MM.1S (cell line): ENCODE data around the gene ASPDH.

ENCODE experiments used
- DNase-seq: peaks from one replicate; pipeline ENCODE4 v3.0.0-alpha.2; 2015
- H2AFZ ChIP-seq: fragments of 300-600 bp; sonication (generic); 2 replicates; pipeline ENCODE4 v1.6.0; 2016; ENCODE audit warnings: antibody characterized with exemption, low read length
- H3F3A ChIP-seq: fragments of 300-600 bp; sonication (generic); 2 replicates; pipeline ENCODE4 v1.6.1; 2016; ENCODE audit warnings: mild to moderate bottlenecking, antibody characterized with exemption, low read length, moderate library complexity, mixed read lengths; ENCODE audit not compliant: insufficient read depth
- H3K27ac ChIP-seq: fragments of 300-600 bp; sonication (generic); 2 replicates; pipeline ENCODE4 v1.5.1; 2016; ENCODE audit warnings: mild to moderate bottlenecking, low read length
- H3K27me3 ChIP-seq: fragments of 300-600 bp; sonication (generic); replicated peaks from 2 replicates; pipeline ENCODE4 v1.6.0; 2016; ENCODE audit warnings: low read length; ENCODE audit not compliant: insufficient read depth
- H3K36me3 ChIP-seq: fragments of 300-600 bp; sonication (generic); replicated peaks from 2 replicates; pipeline ENCODE4 v1.6.1; 2016; ENCODE audit warnings: mild to moderate bottlenecking, low read length, mixed read lengths; ENCODE audit not compliant: insufficient read depth
- H3K4me1 ChIP-seq: fragments of 300-600 bp; sonication (generic); 2 replicates; pipeline ENCODE4 v1.6.1; 2016; ENCODE audit warnings: low read length, mixed read lengths
- H3K4me2 ChIP-seq: fragments of 300-600 bp; sonication (generic); 2 replicates; pipeline ENCODE4 v1.6.0; 2016; ENCODE audit warnings: low read depth, low read length
- H3K4me3 ChIP-seq: fragments of 300-600 bp; sonication (generic); 2 replicates; pipeline ENCODE4 v1.5.1; 2016; ENCODE audit warnings: low read length, mixed read lengths
- H3K79me2 ChIP-seq: fragments of 300-600 bp; sonication (generic); 2 replicates; pipeline ENCODE4 v1.6.1; 2016; ENCODE audit warnings: mixed run types, low read length, mixed read lengths
- H3K9ac ChIP-seq: fragments of 300-600 bp; sonication (generic); 2 replicates; pipeline ENCODE4 v1.6.1; 2016; ENCODE audit warnings: low read length, mixed read lengths
- H3K9me2 ChIP-seq: fragments of 300-600 bp; sonication (generic); replicated peaks from 2 replicates; pipeline ENCODE4 v1.6.1; 2016; ENCODE audit warnings: mild to moderate bottlenecking, low read length, mixed read lengths; ENCODE audit not compliant: insufficient read depth
- H3K9me3 ChIP-seq: fragments of 300-600 bp; sonication (generic); replicated peaks from 2 replicates; pipeline ENCODE4 v1.6.1; 2016; ENCODE audit warnings: mild to moderate bottlenecking, low read length, mixed read lengths; ENCODE audit not compliant: insufficient read depth
- H4K20me1 ChIP-seq: fragments of 300-600 bp; sonication (generic); 2 replicates; pipeline ENCODE4 v1.6.1; 2016; ENCODE audit warnings: mild to moderate bottlenecking, low read length, moderate library complexity, mixed read lengths; ENCODE audit not compliant: insufficient read depth
- EZH2 ChIP-seq: fragments of 300-600 bp; sonication (generic); optimal IDR thresholded peaks from 2 replicates; pipeline ENCODE3; 2017; ENCODE audit warnings: low read depth, mild to moderate bottlenecking, antibody characterized with exemption, low read length, mixed read lengths
- EZH2phosphoT487 ChIP-seq: fragments of 300-600 bp; sonication (generic); IDR thresholded peaks from 2 replicates; pipeline ENCODE4 v1.6.1; 2018; ENCODE audit warnings: antibody characterized with exemption, low read length
- TF ChIP-seq, protein P1 (sequence below): fragments of 300-600 bp; sonication (generic); IDR thresholded peaks from 2 replicates; pipeline ENCODE4 v1.5.1; 2016; ENCODE audit warnings: antibody characterized with exemption, low read length, mixed read lengths

ASPDH gene

DNA sequence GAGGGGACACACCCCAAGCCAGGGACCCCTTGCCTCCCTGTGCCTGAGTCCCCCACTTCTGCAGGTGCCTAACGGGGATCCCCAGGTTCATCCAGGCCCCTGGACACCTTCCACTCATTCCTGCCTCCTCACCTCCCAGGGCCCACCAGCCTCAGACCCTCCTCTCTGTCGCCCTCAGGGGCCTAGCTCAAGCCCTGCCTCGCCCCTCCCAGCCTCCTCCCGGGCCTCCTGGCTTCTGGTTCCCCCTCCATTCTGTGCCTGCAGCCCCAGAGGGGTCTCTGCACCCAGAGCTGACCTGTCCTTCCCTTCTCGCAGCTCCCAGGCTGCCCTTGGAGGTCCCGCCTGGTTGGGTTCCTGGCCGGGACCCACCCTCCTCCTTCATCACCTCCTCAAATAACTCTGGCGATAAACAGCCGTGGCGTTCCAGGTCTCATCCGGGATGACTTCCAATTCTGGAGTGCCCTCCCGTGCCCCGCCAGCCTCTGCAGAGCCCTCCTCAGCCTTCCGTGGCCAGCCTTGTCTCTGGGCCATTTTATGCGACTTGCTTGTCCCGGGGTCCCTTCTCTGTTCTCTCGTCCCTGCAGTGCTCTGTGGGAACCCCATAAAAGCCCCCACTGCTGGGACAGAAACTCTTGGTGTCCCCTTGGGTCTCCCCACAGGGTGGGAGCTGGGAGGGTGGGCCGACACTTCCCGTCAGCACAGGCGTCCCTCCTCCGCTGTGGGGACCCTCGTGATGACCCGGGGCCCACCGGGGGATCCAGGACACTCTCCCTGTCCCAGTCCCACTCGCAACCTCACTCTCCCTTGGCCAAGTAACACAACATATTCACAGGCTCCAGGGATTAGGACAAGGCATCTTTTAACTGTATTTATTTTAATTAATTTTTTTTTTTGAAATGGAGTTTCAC lies 11.9 kb downstream of the ASPDH start:
- Histone ChIP-seq H2AFZ (no peak overlapping the region), H3K9me2 (no peaks in the 10 kb centered on the region), H4K20me1 (no peaks in the 10 kb centered on the region), H3K4me3 (no peak overlapping the region), H3K27me3 (no peaks in the 10 kb centered on the region), H3F3A (no peaks in the 10 kb centered on the region), H3K4me2 (no peak overlapping the region), H3K9me3 (no peaks in the 10 kb centered on the region), H3K79me2 (no peaks in the 10 kb centered on the region), H3K4me1 (no peaks in the 10 kb centered on the region), H3K9ac (no peak overlapping the region), H3K36me3 (no peaks in the 10 kb centered on the region), H3K27ac (no peak overlapping the region)
- TF ChIP-seq EZH2phosphoT487, result no peak
- no peak for TF ChIP-seq EZH2
- TF ChIP-seq, protein P1, sequence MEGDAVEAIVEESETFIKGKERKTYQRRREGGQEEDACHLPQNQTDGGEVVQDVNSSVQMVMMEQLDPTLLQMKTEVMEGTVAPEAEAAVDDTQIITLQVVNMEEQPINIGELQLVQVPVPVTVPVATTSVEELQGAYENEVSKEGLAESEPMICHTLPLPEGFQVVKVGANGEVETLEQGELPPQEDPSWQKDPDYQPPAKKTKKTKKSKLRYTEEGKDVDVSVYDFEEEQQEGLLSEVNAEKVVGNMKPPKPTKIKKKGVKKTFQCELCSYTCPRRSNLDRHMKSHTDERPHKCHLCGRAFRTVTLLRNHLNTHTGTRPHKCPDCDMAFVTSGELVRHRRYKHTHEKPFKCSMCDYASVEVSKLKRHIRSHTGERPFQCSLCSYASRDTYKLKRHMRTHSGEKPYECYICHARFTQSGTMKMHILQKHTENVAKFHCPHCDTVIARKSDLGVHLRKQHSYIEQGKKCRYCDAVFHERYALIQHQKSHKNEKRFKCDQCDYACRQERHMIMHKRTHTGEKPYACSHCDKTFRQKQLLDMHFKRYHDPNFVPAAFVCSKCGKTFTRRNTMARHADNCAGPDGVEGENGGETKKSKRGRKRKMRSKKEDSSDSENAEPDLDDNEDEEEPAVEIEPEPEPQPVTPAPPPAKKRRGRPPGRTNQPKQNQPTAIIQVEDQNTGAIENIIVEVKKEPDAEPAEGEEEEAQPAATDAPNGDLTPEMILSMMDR, result no peak
- DNase-seq, result no peak

DNA sequence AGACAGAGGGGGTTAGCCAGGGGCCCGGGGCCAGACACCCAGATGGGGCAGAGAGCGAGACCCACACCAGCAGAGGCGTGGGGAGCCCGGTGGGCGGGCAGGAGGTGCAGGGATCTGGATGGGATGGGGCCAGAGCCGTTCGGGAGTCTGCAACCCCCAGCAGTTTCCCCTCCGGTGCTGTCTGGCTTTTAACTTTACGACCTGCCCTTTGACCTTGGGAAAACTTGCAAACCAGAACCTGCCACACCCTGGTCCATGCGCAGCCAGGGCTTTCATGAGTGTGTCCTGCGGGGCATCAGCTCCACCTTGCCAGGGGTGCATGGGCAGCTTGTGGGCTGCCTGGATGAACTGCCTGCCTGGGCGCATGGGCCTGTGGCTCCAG lies 12.5 kb downstream of the ASPDH start:
- Histone ChIP-seq H3K27ac (no peak overlapping the region), H3K36me3 (no peaks in the 10 kb centered on the region), H3K4me1 (no peaks in the 10 kb centered on the region), H3K27me3 (no peaks in the 10 kb centered on the region), H3K4me3 (no peak overlapping the region), H4K20me1 (no peaks in the 10 kb centered on the region), H3K9me2 (no peaks in the 10 kb centered on the region), H2AFZ (no peak overlapping the region), H3K9me3 (no peaks in the 10 kb centered on the region), H3K79me2 (no peaks in the 10 kb centered on the region), H3K9ac (no peak overlapping the region), H3K4me2 (no peak overlapping the region), H3F3A (no peaks in the 10 kb centered on the region)
- no peak for DNase-seq
- TF ChIP-seq EZH2 (no peak), EZH2phosphoT487 (no peak)
- TF ChIP-seq, protein P1, result no peak

DNA sequence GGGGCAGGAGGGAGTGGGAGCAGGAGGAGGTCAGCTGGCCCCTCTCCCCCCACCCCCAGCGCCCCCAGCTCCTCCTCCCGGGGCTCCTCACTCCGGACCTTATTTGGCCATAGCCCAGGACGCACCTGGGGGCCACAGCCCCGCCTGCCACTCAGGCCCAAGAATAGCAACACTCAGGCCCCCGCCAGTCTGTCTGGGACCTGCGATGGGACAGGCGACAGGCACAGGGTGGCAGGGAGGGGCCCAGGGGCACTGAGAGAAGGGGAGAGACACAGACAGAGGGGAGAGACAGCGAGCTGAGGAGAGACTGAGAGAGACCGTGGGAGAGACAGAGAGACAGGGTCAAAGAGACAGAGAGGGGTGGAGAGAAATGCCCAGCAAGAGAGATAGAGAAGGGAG lies 13.0 kb downstream of the ASPDH start:
- H2AFZ ChIP-seq, result no peak overlapping the region
- no peak overlapping the region for H3K27ac ChIP-seq
- H3K4me1 ChIP-seq, result no peaks in the 10 kb centered on the region
- TF ChIP-seq EZH2, result no peak
- no peak for TF ChIP-seq EZH2phosphoT487
- TF ChIP-seq, protein P1, result no peak
- no peak for DNase-seq
- no peaks in the 10 kb centered on the region for H3K27me3 ChIP-seq
- no peak overlapping the region for H3K4me2 ChIP-seq
- no peaks in the 10 kb centered on the region for H4K20me1 ChIP-seq
- H3K79me2 ChIP-seq, result no peaks in the 10 kb centered on the region
- no peaks in the 10 kb centered on the region for H3K36me3 ChIP-seq
- H3K9me2 ChIP-seq, result no peaks in the 10 kb centered on the region
- no peaks in the 10 kb centered on the region for H3F3A ChIP-seq
- H3K9me3 ChIP-seq, result no peaks in the 10 kb centered on the region
- no peak overlapping the region for H3K4me3 ChIP-seq
- H3K9ac ChIP-seq, result no peak overlapping the region
